Mammary epithelial cell (primary cell): ENCODE results near the gene POP4.

ENCODE experiments used
- EZH2 ChIP-seq: IDR thresholded peaks from 2 replicates; pipeline ENCODE4 v1.6.1; 2012; ENCODE audit warnings: low read length, inconsistent platforms, borderline replicate concordance
- TF ChIP-seq, protein P1 (sequence below), 2 donors: IDR thresholded peaks in 1 of 2; conservative IDR thresholded peaks in 1 of 2; 2 replicates each; pipeline ENCODE4 v1.5.1; 2011 to 2012; ENCODE audit warnings: inconsistent platforms in 2 of 2, low read length in 2 of 2, mild to moderate bottlenecking in 2 of 2, control low read depth in 1 of 2, low read depth in 1 of 2; ENCODE audit not compliant: insufficient read depth in 1 of 2; ENCODE audit errors: extremely low read depth in 1 of 2

DNA sequence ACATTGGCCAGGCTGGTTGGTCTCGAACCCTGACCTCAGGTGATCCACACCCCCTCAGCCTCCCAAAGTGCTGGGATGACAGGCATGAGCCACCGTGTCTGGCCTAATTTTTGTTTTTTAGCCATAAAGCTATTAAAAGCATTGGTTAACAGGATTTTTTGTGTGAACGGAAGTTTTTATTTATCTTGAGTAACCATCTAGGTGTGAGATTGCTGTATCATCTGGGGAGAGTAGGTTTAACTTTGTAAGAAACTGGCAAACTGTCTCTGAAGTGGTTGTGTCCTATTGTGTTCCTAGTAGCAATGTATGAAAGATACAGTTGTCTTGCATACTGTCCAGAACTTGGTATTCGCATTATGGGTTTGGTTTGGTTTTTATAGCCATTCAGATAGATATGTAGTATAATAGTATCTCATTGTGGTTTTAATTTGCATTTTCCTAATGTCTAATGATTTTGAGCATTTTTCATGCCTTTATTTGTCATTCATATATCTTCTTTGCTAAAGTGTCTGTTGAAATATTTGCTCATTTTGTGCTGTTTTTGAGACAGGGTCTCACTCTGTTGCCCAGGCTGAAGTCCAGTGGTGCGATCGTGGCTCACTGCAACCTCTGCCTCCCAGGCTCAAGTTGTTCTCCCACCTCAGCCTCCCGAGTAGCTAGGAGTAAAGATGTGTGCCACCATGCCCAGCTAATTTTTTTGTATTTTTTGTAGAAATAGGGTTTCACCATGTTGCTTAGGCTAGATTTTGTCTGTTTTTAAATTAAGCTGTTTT, 45.7 kb downstream of the POP4 start:
- TF ChIP-seq, protein P1, sequence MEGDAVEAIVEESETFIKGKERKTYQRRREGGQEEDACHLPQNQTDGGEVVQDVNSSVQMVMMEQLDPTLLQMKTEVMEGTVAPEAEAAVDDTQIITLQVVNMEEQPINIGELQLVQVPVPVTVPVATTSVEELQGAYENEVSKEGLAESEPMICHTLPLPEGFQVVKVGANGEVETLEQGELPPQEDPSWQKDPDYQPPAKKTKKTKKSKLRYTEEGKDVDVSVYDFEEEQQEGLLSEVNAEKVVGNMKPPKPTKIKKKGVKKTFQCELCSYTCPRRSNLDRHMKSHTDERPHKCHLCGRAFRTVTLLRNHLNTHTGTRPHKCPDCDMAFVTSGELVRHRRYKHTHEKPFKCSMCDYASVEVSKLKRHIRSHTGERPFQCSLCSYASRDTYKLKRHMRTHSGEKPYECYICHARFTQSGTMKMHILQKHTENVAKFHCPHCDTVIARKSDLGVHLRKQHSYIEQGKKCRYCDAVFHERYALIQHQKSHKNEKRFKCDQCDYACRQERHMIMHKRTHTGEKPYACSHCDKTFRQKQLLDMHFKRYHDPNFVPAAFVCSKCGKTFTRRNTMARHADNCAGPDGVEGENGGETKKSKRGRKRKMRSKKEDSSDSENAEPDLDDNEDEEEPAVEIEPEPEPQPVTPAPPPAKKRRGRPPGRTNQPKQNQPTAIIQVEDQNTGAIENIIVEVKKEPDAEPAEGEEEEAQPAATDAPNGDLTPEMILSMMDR (conservative IDR thresholded peaks at IDR 0.05 in 1 of 2, IDR thresholded peaks at IDR 0.05 in 1 of 2; ENCODE audit: extremely low read depth in 1 of 2, insufficient read depth in 1 of 2, low read depth in 1 of 2, low read length in 2 of 2): no peak
- TF ChIP-seq EZH2: no peak
